Endothelial cell (in vitro differentiated cells): Measurements from ENCODE around the gene C19orf38. TPM values are rescaled to one million over a fixed set of nuclear protein-coding genes. Genes with fewer than 3 reads are reported as not detected.
"Not testable (repeated sequence)": the region's sequence is repeated elsewhere in the genome, so short reads cannot be mapped to it uniquely, and the experiment has no call there.

Experiments used
- DNase-seq: peaks from one replicate; pipeline ENCODE4 v3.0.0; 2021; ENCODE audit warnings: low spot score
- H3K27ac Mint-ChIP-seq: one replicate; pipeline ENCODE4 v1.8.0; 2021; ENCODE audit warnings: mixed read lengths, inconsistent platforms; ENCODE audit not compliant: unreplicated experiment
- H3K27me3 Mint-ChIP-seq: one replicate; pipeline ENCODE4 v1.8.0; 2021; ENCODE audit warnings: mild to moderate bottlenecking, moderate library complexity, mixed read lengths, inconsistent platforms; ENCODE audit not compliant: unreplicated experiment
- H3K36me3 Mint-ChIP-seq: one replicate; pipeline ENCODE4 v1.8.0; 2021; ENCODE audit warnings: mild to moderate bottlenecking, low read depth, mixed read lengths, inconsistent platforms; ENCODE audit not compliant: unreplicated experiment
- H3K4me1 Mint-ChIP-seq: one replicate; pipeline ENCODE4 v1.8.0; 2021; ENCODE audit warnings: mild to moderate bottlenecking, mixed read lengths, inconsistent platforms; ENCODE audit not compliant: unreplicated experiment
- H3K4me3 Mint-ChIP-seq: one replicate; pipeline ENCODE4 v1.8.0; 2021; ENCODE audit warnings: mild to moderate bottlenecking, mixed read lengths, inconsistent platforms; ENCODE audit not compliant: unreplicated experiment
- H3K9me3 Mint-ChIP-seq: one replicate; pipeline ENCODE4 v1.8.0; 2021; ENCODE audit warnings: mixed read lengths, inconsistent platforms; ENCODE audit not compliant: unreplicated experiment
- CTCF ChIP-seq: fragments of 200-600 bp; sonication (generic); IDR thresholded peaks from one replicate; pipeline ENCODE4 v1.5.0; 2021; ENCODE audit warnings: antibody characterized with exemption; ENCODE audit not compliant: unreplicated experiment
- total RNA-seq: library from RNA; stranded (reverse); fragmentation: NEBNext Ultra II Directional; extraction: Animal tissue kit (Norgen Biotek cat#: 25700); gene quantifications from one replicate; pipeline ENCODE4 v1.2.1, GENCODE V29; 2021; ENCODE audit not compliant: unreplicated experiment

The C19orf38 gene
- total RNA-seq, 1 donor from 2014 or later: not detected

- peaks cover 6% of the 10 kb centered on the region for H3K4me1 Mint-ChIP-seq
- H3K27ac Mint-ChIP-seq: no peak overlapping the region
- peak; percentile 18 for TF ChIP-seq CTCF
- DNase-seq: peak; percentile 36
- no peaks in the 10 kb centered on the region for H3K9me3 Mint-ChIP-seq
- H3K27me3 Mint-ChIP-seq: peaks cover 19% of the 10 kb centered on the region
- H3K4me3 Mint-ChIP-seq: peak overlapping the region; percentile 98
- peaks cover 3% of the 10 kb centered on the region for H3K36me3 Mint-ChIP-seq
Observed at GRCh38 chr19:10871711-10872545, 23.7 kb downstream of the C19orf38 start.

- H3K27ac Mint-ChIP-seq: peak overlapping the region; percentile 79
- H3K9me3 Mint-ChIP-seq: no peaks in the 10 kb centered on the region
- peak overlapping the region; percentile 98 for H3K4me3 Mint-ChIP-seq
- H3K27me3 Mint-ChIP-seq: peaks cover 19% of the 10 kb centered on the region
- DNase-seq: no peak
- TF ChIP-seq CTCF: no peak
- peaks cover 3% of the 10 kb centered on the region for H3K36me3 Mint-ChIP-seq
- peaks cover 6% of the 10 kb centered on the region for H3K4me1 Mint-ChIP-seq
Observed at GRCh38 chr19:10872546-10873107, 24.4 kb downstream of the C19orf38 start.

GRCh38 chr19:10874024-10874423, 25.8 kb downstream of the C19orf38 start:
- H3K36me3 Mint-ChIP-seq: peaks cover 3% of the 10 kb centered on the region
- H3K4me1 Mint-ChIP-seq: peaks cover 6% of the 10 kb centered on the region
- no peak overlapping the region for H3K27ac Mint-ChIP-seq
- no peaks in the 10 kb centered on the region for H3K9me3 Mint-ChIP-seq
- H3K27me3 Mint-ChIP-seq: peaks cover 14% of the 10 kb centered on the region
- DNase-seq: no peak
- H3K4me3 Mint-ChIP-seq: peak overlapping the region; percentile 56
- TF ChIP-seq CTCF: no peak

- no peak for DNase-seq
- no peaks in the 10 kb centered on the region for H3K36me3 Mint-ChIP-seq
- no peak for TF ChIP-seq CTCF
Observed at GRCh38 chr19:10876459-10877240, 28.4 kb downstream of the C19orf38 start.

GRCh38 chr19:10877608-10878007, 29.4 kb downstream of the C19orf38 start:
- H3K27ac Mint-ChIP-seq, H3K27me3 Mint-ChIP-seq, H3K36me3 Mint-ChIP-seq, DNase-seq, H3K9me3 Mint-ChIP-seq, H3K4me3 Mint-ChIP-seq: not testable (repeated sequence)
- peaks cover 16% of the 10 kb centered on the region for H3K4me1 Mint-ChIP-seq

More at GRCh38 chr19:10876459-10877240, 28.4 kb downstream of the C19orf38 start:
- Mint-ChIP-seq H3K9me3 (no peaks in the 10 kb centered on the region), H3K27me3 (peaks cover 7% of the 10 kb centered on the region), H3K27ac (peak overlapping the region; percentile 9), H3K4me3 (no peak overlapping the region), H3K4me1 (peaks cover 14% of the 10 kb centered on the region)
